K562 (cell line): ENCODE measurements around the gene PIGV.

Experiments
- GABPB1 ChIP-seq: sonication (generic); formaldehyde crosslinking; IDR thresholded peaks from 2 replicates; pipeline ENCODE4 v1.8.0; 2022; ENCODE audit warnings: mild to moderate bottlenecking, missing genetic modification reagents
- HIVEP1 ChIP-seq: fragments of 250-450 bp; sonication (Bioruptor Pico); IDR thresholded peaks from 2 replicates; pipeline ENCODE4 v1.4.0; 2020; ENCODE audit warnings: mild to moderate bottlenecking
- MYNN ChIP-seq, 2 experiments: sonication (generic); formaldehyde crosslinking in 1 of 2; IDR thresholded peaks; 2 replicates each; pipeline versions ENCODE4 v1.5.0 to v1.6.1; 2016 to 2020; ENCODE audit warnings: antibody characterized with exemption in 1 of 2, missing genetic modification reagents in 1 of 2
- POLR2A ChIP-seq: fragments of 450-650 bp; conservative IDR thresholded peaks from 2 replicates; pipeline ENCODE4 v1.6.1; 2016
- TEAD1 ChIP-seq, 2 experiments: fragments of 450-650 bp in 1 of 2; sonication (generic) in 1 of 2; formaldehyde crosslinking; IDR thresholded peaks; 2 replicates each; pipeline versions ENCODE4 v1.4.0 to v1.8.0; 2020 to 2022; ENCODE audit warnings: mild to moderate bottlenecking in 2 of 2, missing genetic modification reagents in 1 of 2
- ZBTB1 ChIP-seq: sonication (generic); formaldehyde crosslinking; IDR thresholded peaks from 2 replicates; pipeline ENCODE4 v1.8.1; 2023; ENCODE audit warnings: missing genetic modification reagents, low read depth, mild to moderate bottlenecking, borderline replicate concordance
- ZBTB43 ChIP-seq: sonication (generic); formaldehyde crosslinking; IDR thresholded peaks from 2 replicates; pipeline ENCODE4 v1.8.0; 2023; ENCODE audit warnings: mild to moderate bottlenecking, missing genetic modification reagents

GRCh38 chr1:26791626-26792025, 3.9 kb downstream of the PIGV start:
- TF ChIP-seq POLR2A (no peak), HIVEP1 (CRISPR knock-in tag) (no peak), TEAD1 (CRISPR knock-in tag; IDR thresholded peaks at IDR 0.05) (no peak; a peak in 1 of 4 replicates), GABPB1 (CRISPR knock-in tag) (0 out of 2 replicates have a peak, but pooled peaks have one; percentile 24), MYNN (IDR thresholded peaks at IDR 0.05) (peak; percentile 81), MYNN (CRISPR knock-in tag; IDR thresholded peaks at IDR 0.05) (no peak), ZBTB43 (CRISPR knock-in tag) (no peak), ZBTB1 (CRISPR knock-in tag) (no peak)
